HG03520 (cell line): Measurements from ENCODE around the gene USP17L24.
"Not testable (repeated sequence)": the region's sequence is repeated elsewhere in the genome, so short reads cannot be mapped to it uniquely, and the experiment has no call there.

Experiments used
- ATAC-seq: cut with Tn5 transposase; IDR thresholded peaks from one replicate; pipeline ENCODE4 v1.9.1; 2021; ENCODE audit warnings: mild to moderate bottlenecking, moderate library complexity; ENCODE audit not compliant: unreplicated experiment

USP17L24 gene

GRCh38 chr4:9324865-9325264 is at the start of gene USP17L24:
TSS of gene USP17L24 (plus strand) at chr4:9325165. CDS start at chr4:9325165, 0 bp downstream.
- not testable (repeated sequence) for ATAC-seq

GRCh38 chr4:9324191-9324590 is 774 bp upstream of the USP17L24 start:
- not testable (repeated sequence) for ATAC-seq

- ATAC-seq: not testable (repeated sequence)
These were observed 4.6 kb downstream of the USP17L24 start, which contains the start of gene USP17L25 for GRCh38 chr4:9329611-9330010. TSS of gene USP17L25 (plus strand) at chr4:9329911. CDS start at chr4:9329911, 0 bp downstream.

GRCh38 chr4:9334358-9334757 is 9.4 kb downstream of the USP17L24 start, which contains the start of gene USP17L26:
TSS of gene USP17L26 (plus strand) at chr4:9334658. CDS start at chr4:9334658, 0 bp downstream.
- not testable (repeated sequence) for ATAC-seq

GRCh38 chr4:9339103-9339502 is 14.1 kb downstream of the USP17L24 start, which contains the start of gene USP17L5:
TSS of gene USP17L5 (plus strand) at chr4:9339403. CDS start at chr4:9339403, 0 bp downstream.
- ATAC-seq: not testable (repeated sequence)

- not testable (repeated sequence) for ATAC-seq
These were observed 18.9 kb downstream of the USP17L24 start, which contains the start of gene USP17L27 for GRCh38 chr4:9343848-9344247. TSS of gene USP17L27 (plus strand) at chr4:9344148. CDS start at chr4:9344148, 0 bp downstream.

- ATAC-seq: not testable (repeated sequence)
These were observed 23.6 kb downstream of the USP17L24 start, which contains the start of gene USP17L28 for GRCh38 chr4:9348593-9348992. TSS of gene USP17L28 (plus strand) at chr4:9348893. CDS start at chr4:9348893, 0 bp downstream.

- ATAC-seq: not testable (repeated sequence)
These were observed 25.9 kb downstream of the USP17L24 start for GRCh38 chr4:9350866-9351265.

- ATAC-seq: not testable (repeated sequence)
These were observed 28.4 kb downstream of the USP17L24 start, which contains the start of gene USP17L29 for GRCh38 chr4:9353338-9353737. TSS of gene USP17L29 (plus strand) at chr4:9353638. CDS start at chr4:9353638, 0 bp downstream.

- ATAC-seq: not testable (repeated sequence)
These were observed 37.9 kb downstream of the USP17L24 start, which contains the start of gene USP17L30 for GRCh38 chr4:9362829-9363228. TSS of gene USP17L30 (plus strand) at chr4:9363129. CDS start at chr4:9363129, 0 bp downstream.
